Heart left ventricle (tissue), 13 donors: ENCODE data around the gene USP48.

Experiments
- POLR2A ChIP-seq, 2 donors: fragments of 450-650 bp; IDR thresholded peaks; one replicate each; pipeline ENCODE4 v1.6.1; 2017; ENCODE audit warnings: antibody characterized with exemption in 2 of 2, mild to moderate bottlenecking in 2 of 2, moderate library complexity in 2 of 2
- TF ChIP-seq, protein P1 (sequence below), 12 donors: fragments of 200-600 bp; sonication (generic) in 4 of 12; IDR thresholded peaks; one replicate each; pipeline versions ENCODE4 v1.5.0 to v1.8.0; 2018 to 2022; ENCODE audit warnings: antibody characterized with exemption in 12 of 12, mild to moderate bottlenecking in 5 of 12
- donor health status: ischemic (EF 13 %, LVEDD 7.1; RV severe dilation, severe dysfunction).
- donor health status: DM: no; HTN: yes; CAD: no.
- donor health status: DM: no; HTN: no; CAD: no.
- donor health status: ischemic (EF 25% LVEDD 6.9; RV normal size, moderate dysfunction).
- donor health status: ischemic (EF 25% LVEDD 5.7; RV mildly dilated, moderate dysfunction).
- donor health status: ischemic (EF 35%, LVEDD 5.7; RV mildly dilated, moderate dysfunction).
- donor health status: nonischemic (EF 11% LVEDD 7.7; RV severe dilation, severe dysfunction).
- donor health status: DM: yes; HTN: yes; CAD: no.
- donor health status: PGD.
- donor health status: ischemic (EF 29% LVEDD 5.4; RV normal size, mild dysfunction).
- donor health status: nonischemic (EF 23%, LVEDD 6.1; RV moderate dilation, normal function).

GRCh38 chr1:21664806-21665588 is 118.0 kb downstream of the USP48 start:
- TF ChIP-seq, protein P1, sequence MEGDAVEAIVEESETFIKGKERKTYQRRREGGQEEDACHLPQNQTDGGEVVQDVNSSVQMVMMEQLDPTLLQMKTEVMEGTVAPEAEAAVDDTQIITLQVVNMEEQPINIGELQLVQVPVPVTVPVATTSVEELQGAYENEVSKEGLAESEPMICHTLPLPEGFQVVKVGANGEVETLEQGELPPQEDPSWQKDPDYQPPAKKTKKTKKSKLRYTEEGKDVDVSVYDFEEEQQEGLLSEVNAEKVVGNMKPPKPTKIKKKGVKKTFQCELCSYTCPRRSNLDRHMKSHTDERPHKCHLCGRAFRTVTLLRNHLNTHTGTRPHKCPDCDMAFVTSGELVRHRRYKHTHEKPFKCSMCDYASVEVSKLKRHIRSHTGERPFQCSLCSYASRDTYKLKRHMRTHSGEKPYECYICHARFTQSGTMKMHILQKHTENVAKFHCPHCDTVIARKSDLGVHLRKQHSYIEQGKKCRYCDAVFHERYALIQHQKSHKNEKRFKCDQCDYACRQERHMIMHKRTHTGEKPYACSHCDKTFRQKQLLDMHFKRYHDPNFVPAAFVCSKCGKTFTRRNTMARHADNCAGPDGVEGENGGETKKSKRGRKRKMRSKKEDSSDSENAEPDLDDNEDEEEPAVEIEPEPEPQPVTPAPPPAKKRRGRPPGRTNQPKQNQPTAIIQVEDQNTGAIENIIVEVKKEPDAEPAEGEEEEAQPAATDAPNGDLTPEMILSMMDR (IDR thresholded peaks at IDR 0.05): no peak
- no peak for TF ChIP-seq POLR2A (IDR thresholded peaks at IDR 0.05)
